C4-2B (cell line): Measurements from ENCODE around the gene FERMT3.

Experiments used
- CTCF ChIP-seq: fragments of 450-650 bp; conservative IDR thresholded peaks from 2 replicates; pipeline ENCODE4 v1.5.1; 2017; ENCODE audit warnings: mild to moderate bottlenecking
- ZFX ChIP-seq: fragments of 450-650 bp; IDR thresholded peaks from 2 replicates; pipeline ENCODE4 v1.6.1; 2017

- TF ChIP-seq CTCF (no peak), ZFX (no peak)
Observed at GRCh38 chr11:64178951-64179639, 27.4 kb upstream of the FERMT3 start.
